Stomach (tissue), 9 donors: ENCODE results near the gene SNAPC5. TPM values are rescaled to one million over a fixed set of nuclear protein-coding genes. Genes with fewer than 3 reads are reported as not detected.
"Not testable (repeated sequence)": the region's sequence is repeated elsewhere in the genome, so short reads cannot be mapped to it uniquely, and the experiment has no call there.

Source experiments
- DNase-seq, 2 donors: peaks; one replicate each; pipeline versions ENCODE4 v3.0.0 to v3.0.0-alpha.2; 2013 to 2019
- H3K27ac ChIP-seq, 5 donors: fragments of 200-600 bp in 4 of 5; sonication (generic) in 4 of 5; one replicate each; pipeline ENCODE4 v1.5.1; 2013 to 2019; ENCODE audit warnings: mild to moderate bottlenecking in 1 of 5, moderate library complexity in 1 of 5
- H3K27me3 ChIP-seq, 3 donors: fragments of 200-600 bp; sonication (generic); one replicate each; pipeline ENCODE4 v1.5.1; 2017 to 2019; ENCODE audit warnings: mixed run types in 1 of 3
- H3K36me3 ChIP-seq, 4 donors: fragments of 200-600 bp; sonication (generic); 1 replicate in 3 of 4; 2 replicates in 1 of 4; pipeline ENCODE4 v1.5.1; 2016 to 2019
- H3K4me1 ChIP-seq, 4 donors: fragments of 200-600 bp; sonication (generic); one replicate each; pipeline ENCODE4 v1.5.1; 2016 to 2019
- H3K4me3 ChIP-seq, 4 donors: fragments of 200-600 bp; sonication (generic) in 3 of 4; one replicate each; pipeline ENCODE4 v1.5.1; 2016 to 2019; ENCODE audit warnings: mild to moderate bottlenecking in 1 of 4
- H3K9me3 ChIP-seq, 4 donors: fragments of 200-600 bp; sonication (generic); one replicate each; pipeline ENCODE4 v1.5.1; 2016 to 2019
- CTCF ChIP-seq, 7 experiments: fragments of 450-650 bp in 4 of 7; fragments of 200-600 bp in 3 of 7; sonication (generic) in 3 of 7; IDR thresholded peaks; one replicate each; pipeline ENCODE4 v1.5.1; 2016 to 2019; ENCODE audit warnings: antibody characterized with exemption in 7 of 7, control low read depth in 2 of 7, mild to moderate bottlenecking in 1 of 7
- EP300 ChIP-seq: sonication (generic); formaldehyde crosslinking; IDR thresholded peaks from one replicate; pipeline ENCODE4 v1.6.1; 2017; ENCODE audit warnings: antibody characterized with exemption
- POLR2A ChIP-seq, 4 donors: fragments of 450-650 bp; IDR thresholded peaks; one replicate each; pipeline ENCODE4 v1.6.1; 2016; ENCODE audit warnings: antibody characterized with exemption in 4 of 4, control low read depth in 2 of 4, mild to moderate bottlenecking in 1 of 4, moderate library complexity in 1 of 4
- POLR2AphosphoS5 ChIP-seq, 3 donors: sonication (generic); formaldehyde crosslinking; IDR thresholded peaks; one replicate each; pipeline ENCODE4 v1.6.1; 2016; ENCODE audit warnings: antibody characterized with exemption in 3 of 3
- WGBS, 5 donors: extraction: QIAGEN DNeasy Blood & Tissue Kit in 3 of 5; methylation state at CpG; one replicate each; pipeline versions ENCODE4 v1.1.5 to v1.1.7; 2013 to 2018; 5-methylcytosine and 5-hydroxymethylcytosine counted together
- intact Hi-C: fragments of 100-400 bp; cut with DNase I; formaldehyde crosslinking; loops from one replicate; pipeline ENCODE4 v1.15.1; 2023; ENCODE audit warnings: low total_unique reads
- polyA plus RNA-seq, 3 donors: library from polyadenylated mRNA; stranded (reverse); fragments of 200-250 nt; gene quantifications; one replicate each; pipeline ENCODE4 v1.2.3, GENCODE V29; 2013
- total RNA-seq, 5 donors: library from RNA; depleted of rRNA; stranded (reverse); fragments of >200 nt; gene quantifications; one replicate each; pipeline versions ENCODE4 v1.1.0 to v1.2.3, GENCODE V29; 2014 to 2016
- donor health status: healthy with polysubstance abuse.
- donor health status: Bipolar disorder and iron deficiency.
- donor health status: healthy.

SNAPC5 gene
- total and polyA plus RNA-seq, 8 donors, result 2.3 to 49.0 (median 18.0) TPM

GRCh38 chr15:66503780-66504562 lies 6.4 kb upstream of the SNAPC5 start:
- 0 to 1% (median 0%) methylated on average over 12 of the region's 12 CpGs for WGBS, 5 donors
- Histone ChIP-seq H3K4me3 (peak overlapping the region; percentile 63 to 96 (median 75)), H3K9me3 (no peaks in the 10 kb centered on the region), H3K36me3 (peaks cover 41 to 44% (median 43%) of the 10 kb centered on the region in 4 donors), H3K27me3 (no peaks in the 10 kb centered on the region), H3K4me1 (peaks cover 18 to 56% (median 38%) of the 10 kb centered on the region in 4 donors), H3K27ac (peak overlapping the region; percentile 82 to 96 (median 94))
- peak in 1 of 2 donors; percentile 19 for DNase-seq
- intact Hi-C loops, result no loop called here
- TF ChIP-seq CTCF (IDR thresholded peaks at IDR 0.05), result no peak
- TF ChIP-seq POLR2AphosphoS5 (IDR thresholded peaks at IDR 0.05), result no peak
- no peak for TF ChIP-seq POLR2A (IDR thresholded peaks at IDR 0.05)
- TF ChIP-seq EP300, result no peak

GRCh38 chr15:66503041-66503648 lies 5.6 kb upstream of the SNAPC5 start:
- intact Hi-C loops, DNase-seq, H3K9me3 ChIP-seq, H3K27me3 ChIP-seq: not testable (repeated sequence)
- Histone ChIP-seq H3K4me3 (peak overlapping the region; percentile 63 to 96 (median 75)), H3K36me3 (peaks cover 44 to 52% (median 52%) of the 10 kb centered on the region in 4 donors), H3K27ac (peak overlapping the region in 4 of 5 donors; percentile 91 to 96 (median 94)), H3K4me1 (peaks cover 18 to 64% (median 43%) of the 10 kb centered on the region in 4 donors)
- WGBS, 5 donors, result 25 to 42% (median 32%) methylated on average over 13 of the region's 13 CpGs

- WGBS, 5 donors, result 52 to 60% (median 59%) methylated on average over 10 of the region's 10 CpGs
- intact Hi-C loops, result no loop called here
- H3K27me3 ChIP-seq, result no peaks in the 10 kb centered on the region
- H3K9me3 ChIP-seq, result no peaks in the 10 kb centered on the region
- peaks cover 45 to 55% (median 54%) of the 10 kb centered on the region in 4 donors for H3K36me3 ChIP-seq
- no peak for DNase-seq
- peaks cover 18 to 69% (median 47%) of the 10 kb centered on the region in 4 donors for H3K4me1 ChIP-seq
- no peak for TF ChIP-seq POLR2A (IDR thresholded peaks at IDR 0.05)
- no peak for TF ChIP-seq POLR2AphosphoS5 (IDR thresholded peaks at IDR 0.05)
- TF ChIP-seq EP300, result no peak
- no peak for TF ChIP-seq CTCF (IDR thresholded peaks at IDR 0.05)
- H3K4me3 ChIP-seq, result peak overlapping the region in 3 of 4 donors; percentile 74 to 96 (median 76)
- H3K27ac ChIP-seq, result peak overlapping the region in 1 of 5 donors; percentile 13
Measured at GRCh38 chr15:66502491-66502890, 4.9 kb upstream of the SNAPC5 start.

- H3K27me3 ChIP-seq, intact Hi-C loops, DNase-seq, H3K9me3 ChIP-seq, H3K4me3 ChIP-seq, H3K27ac ChIP-seq: not testable (repeated sequence)
- H3K36me3 ChIP-seq, result peaks cover 45 to 59% (median 59%) of the 10 kb centered on the region in 4 donors
- peaks cover 24 to 77% (median 51%) of the 10 kb centered on the region in 4 donors for H3K4me1 ChIP-seq
- 78 to 89% (median 86%) methylated on average over 7 of the region's 7 CpGs for WGBS, 5 donors
Measured at GRCh38 chr15:66500346-66500745, 2.8 kb upstream of the SNAPC5 start.

- Histone ChIP-seq H3K27ac (peak overlapping the region; percentile 36 to 92 (median 90)), H3K4me1 (peaks cover 23 to 91% (median 50%) of the 10 kb centered on the region in 4 donors), H3K27me3 (no peaks in the 10 kb centered on the region), H3K36me3 (peaks cover 45 to 75% (median 75%) of the 10 kb centered on the region in 4 donors), H3K9me3 (no peaks in the 10 kb centered on the region), H3K4me3 (no peak overlapping the region)
- TF ChIP-seq EP300 (no peak), CTCF (IDR thresholded peaks at IDR 0.05) (peak in 1 of 7 experiments; percentile 24), POLR2A (IDR thresholded peaks at IDR 0.05) (no peak)
- peak in 1 of 2 donors; percentile 57 for DNase-seq
- intact Hi-C loops, result loop anchor here (5.0 kb wide), 1 partner anchor 111 kb away; the partner anchor contains the start of gene MAP2K1
- 28 to 50% (median 45%) methylated on average over 3 of the region's 3 CpGs for WGBS, 5 donors
Measured at GRCh38 chr15:66498501-66499386, 1.2 kb upstream of the SNAPC5 start.
